GM21528 (cell line): Measurements from ENCODE around the gene PDGFA.

ENCODE experiments used
- ATAC-seq: cut with Tn5 transposase; IDR thresholded peaks from one replicate; pipeline ENCODE4 v1.9.1; 2021; ENCODE audit warnings: mild to moderate bottlenecking, moderate library complexity; ENCODE audit not compliant: unreplicated experiment, low FRiP score

The PDGFA gene

DNA sequence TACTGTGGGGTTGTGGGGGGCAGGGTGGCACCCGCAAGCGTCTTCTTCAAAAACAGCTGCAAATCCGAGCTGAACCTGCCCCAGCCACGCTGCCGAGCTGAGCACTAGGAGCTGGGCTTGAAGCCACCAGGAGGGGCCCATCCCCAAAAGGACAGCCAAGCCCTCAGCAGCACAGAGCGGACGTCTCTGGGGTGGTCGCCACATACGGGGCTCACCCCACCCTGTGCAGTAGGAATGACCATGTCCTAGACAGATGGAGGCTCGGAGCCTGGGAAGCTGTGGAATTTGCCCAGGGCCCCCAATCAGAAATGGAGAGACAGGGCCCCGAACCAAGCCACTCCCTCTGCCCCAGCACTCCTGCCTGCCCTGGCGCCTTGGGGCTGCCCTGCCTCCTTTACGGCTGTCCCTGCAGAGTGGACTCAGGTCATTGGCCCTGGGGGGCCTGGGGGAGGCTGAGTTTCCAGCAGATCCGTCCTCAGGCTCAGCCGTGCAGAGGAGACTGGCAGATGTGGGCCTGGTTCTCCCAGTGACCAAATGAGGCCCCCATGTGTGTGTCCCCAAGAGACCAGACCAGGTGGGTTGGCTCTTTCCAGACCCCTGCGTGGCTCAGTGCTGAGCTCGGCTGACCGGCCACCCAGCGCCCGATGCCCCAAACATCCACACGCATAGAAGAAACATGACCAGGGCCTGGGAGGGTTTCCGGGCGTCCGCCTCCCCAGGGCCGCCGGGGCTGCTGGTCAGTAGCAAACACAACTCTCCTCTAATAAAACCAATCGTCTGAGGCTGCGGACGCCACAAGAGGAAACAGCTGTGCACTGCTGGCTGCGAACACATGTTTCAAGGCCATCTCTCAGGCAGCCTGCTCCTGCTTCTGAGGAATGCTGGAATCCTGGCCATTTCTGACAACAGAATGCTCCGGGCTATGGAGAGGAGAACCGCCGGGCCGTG, 54.9 kb downstream of the PDGFA start:
- no peak for ATAC-seq

- ATAC-seq = no peak
These were observed 55.7 kb downstream of the PDGFA start for GRCh38 chr7:463817-464453.

- no peak for ATAC-seq
These were observed 56.3 kb downstream of the PDGFA start for GRCh38 chr7:463362-463781.

DNA sequence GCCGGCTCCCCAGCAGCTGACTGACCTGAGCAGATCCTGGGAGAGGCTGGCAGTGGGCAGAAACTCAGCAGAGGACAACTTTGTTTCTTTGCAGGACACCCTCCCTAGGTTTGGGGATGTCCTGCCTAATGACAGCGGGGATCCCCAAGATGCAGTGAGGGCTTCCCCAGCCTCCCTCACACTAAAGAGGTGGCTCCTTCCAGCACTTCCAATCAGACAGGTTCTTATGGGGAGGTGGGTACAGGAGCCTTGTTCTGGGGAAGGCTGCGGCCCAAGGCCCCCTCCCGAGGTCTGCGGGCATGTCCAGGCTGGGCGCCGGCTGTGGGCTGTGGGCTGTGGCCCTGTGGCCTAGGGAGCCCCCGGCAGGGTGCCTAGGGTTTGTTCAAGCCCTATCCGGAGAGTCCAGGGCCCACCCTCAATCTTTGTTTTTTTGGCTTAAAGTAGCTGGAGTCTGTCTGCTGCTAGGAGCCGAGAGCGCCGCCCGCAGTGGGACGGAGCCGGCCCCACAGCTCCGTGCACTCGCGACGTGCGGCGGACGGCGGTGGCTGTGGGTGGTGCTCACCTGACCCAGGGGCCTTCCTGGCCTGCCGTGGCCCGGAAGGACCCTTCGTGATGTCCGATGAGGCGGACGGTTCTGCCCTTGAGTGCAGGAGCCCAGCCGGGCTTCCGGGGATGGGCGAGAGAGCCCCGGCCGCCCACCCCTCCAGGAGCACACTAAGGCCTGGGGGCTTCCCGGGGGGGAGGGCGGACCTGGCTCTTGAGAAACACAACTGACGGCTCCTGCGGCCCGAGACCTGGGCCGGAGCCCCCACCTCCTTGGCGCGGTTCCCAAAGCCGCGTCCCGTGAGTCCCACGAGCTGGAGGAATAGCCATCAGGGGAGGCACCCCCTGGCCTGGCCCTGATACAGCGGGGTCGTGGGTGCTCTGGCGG, 57.2 kb downstream of the PDGFA start:
- no peak for ATAC-seq

- ATAC-seq = no peak
These were observed 58.0 kb downstream of the PDGFA start for GRCh38 chr7:461453-462172.

DNA sequence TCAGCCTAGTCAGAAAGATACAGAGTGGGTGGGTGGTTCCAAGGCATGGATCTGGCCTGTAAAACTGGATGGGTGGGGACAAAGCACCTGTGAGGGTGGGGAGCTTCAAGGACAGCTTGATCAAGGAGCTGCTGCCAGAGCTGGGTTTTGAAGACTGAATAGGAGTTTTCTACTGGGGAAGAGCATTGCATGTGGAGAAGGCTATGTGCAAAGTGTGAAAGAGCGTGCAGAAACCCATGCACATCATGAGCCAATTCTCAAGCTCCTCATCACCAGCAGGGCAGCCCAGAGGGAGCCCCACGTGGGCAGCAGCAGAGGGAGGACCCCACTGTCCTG, 58.6 kb downstream of the PDGFA start:
- no peak for ATAC-seq

- no peak for ATAC-seq
These were observed 59.1 kb downstream of the PDGFA start for GRCh38 chr7:460374-461116.

GRCh38 chr7:459584-460373, 59.9 kb downstream of the PDGFA start:
- ATAC-seq = no peak

DNA sequence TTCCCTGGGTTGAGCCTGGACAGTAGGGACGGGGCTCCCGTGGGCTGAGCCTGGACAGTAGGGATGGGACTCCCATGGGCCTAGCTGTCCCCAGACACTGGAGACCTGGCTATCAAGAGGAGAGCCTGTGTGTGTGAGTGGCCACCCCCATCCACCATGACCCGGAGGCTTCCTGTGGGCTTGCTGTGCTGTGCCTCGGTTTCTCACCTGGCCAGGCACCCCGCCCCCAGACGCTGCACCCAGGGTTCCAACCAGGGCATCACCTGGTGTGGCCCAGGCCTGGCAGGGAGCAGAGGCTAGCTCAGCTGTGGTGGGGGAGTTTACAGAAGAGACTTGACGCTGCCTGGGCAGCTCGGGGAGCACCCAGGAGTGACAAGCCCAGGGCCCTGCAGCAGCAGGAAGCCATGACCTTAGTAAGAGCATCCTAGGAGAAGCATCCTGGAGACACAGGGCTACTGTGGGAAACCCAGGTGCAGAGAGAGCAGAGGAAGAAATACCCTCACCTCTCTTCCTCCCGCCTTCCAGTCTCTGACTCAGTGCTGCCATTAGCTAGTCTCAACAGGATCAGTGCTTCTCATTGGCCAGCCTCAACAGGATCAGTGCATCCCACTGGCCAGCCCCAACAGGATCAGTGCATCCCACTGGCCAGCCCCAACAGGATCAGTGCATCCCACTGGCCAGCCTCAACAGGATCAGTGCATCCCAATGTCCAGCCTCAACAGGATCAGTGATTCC, 61.0 kb downstream of the PDGFA start:
- ATAC-seq = no peak

- ATAC-seq = no peak
These were observed 61.7 kb downstream of the PDGFA start for GRCh38 chr7:457814-458510.

DNA sequence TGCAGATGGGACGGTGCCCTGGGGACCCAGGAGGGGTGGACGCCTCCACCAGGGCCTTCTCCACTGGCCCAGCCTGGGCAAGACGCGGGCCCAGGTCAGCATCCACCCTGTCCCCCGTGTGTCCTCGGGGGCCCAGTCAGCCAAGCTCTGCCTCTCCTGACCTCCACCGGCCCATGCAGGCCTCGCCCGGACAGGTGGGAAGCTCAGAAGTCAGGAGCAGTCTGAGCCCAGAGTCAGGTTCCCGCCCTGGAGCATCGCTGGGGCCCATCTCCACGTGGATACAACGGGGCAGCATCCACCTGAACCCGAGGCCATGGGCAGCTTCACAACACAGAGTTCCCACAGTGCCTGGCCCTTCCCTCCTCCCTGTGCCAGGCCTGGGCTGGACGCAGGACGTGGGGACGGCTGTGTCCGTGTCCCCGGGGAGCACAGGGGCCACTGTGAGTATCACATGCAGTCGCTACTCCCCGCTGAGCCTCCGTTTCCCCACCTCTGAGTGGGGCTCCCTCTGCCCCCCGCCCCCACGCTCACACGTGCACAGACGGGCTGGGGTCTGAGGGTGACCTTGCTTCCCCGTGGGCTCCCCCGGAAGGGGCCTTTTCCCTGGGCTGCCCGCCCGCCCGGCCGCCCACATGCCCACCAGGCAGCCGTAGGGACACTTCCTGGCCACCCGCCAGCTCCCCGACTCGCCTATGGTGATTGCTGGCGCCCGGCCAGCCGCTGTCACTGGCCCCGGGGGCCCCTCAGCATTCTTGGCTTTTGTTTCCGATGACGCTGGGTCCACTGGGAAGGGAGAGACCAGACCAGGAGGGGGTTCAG, 64.3 kb downstream of the PDGFA start:
- no peak for ATAC-seq

DNA sequence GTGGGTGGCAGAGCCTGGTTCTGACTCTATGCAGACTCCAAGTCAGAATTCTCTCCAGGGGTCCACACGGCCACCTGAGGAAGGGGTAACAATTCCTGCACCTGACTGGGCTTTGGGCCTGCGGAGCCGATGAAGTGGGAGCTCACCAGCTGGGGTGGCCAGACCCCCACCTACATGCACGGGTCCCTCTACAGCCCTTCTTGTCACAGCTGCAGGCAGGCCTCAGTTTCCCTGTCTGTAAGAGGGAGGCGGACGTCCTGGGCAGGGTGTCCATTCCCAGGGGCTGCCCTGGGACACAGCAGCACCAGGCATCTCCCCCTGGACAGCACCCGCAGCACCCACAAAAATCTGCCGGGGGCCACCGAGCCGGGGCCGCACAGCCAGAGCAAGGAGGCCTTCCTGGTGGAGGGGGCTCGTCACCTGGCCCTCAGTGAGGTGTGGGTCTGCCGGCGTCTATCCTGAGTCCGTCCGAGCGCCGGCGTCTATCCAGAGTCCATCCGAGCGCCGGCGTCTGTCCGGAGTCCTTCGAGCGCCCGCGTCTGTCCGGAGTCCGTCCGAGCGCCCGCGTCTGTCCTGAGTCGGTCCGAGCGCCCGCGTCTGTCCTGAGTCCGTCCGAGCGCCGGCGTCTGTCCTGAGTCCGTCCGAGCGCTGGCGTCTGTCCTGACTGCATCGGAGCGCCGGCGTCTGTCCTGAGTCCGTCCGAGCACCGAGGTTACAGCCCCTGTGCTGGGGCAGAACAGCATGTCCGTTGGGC, 65.1 kb downstream of the PDGFA start:
- ATAC-seq = no peak

- ATAC-seq = no peak
These were observed 65.9 kb downstream of the PDGFA start for GRCh38 chr7:453597-454306.

DNA sequence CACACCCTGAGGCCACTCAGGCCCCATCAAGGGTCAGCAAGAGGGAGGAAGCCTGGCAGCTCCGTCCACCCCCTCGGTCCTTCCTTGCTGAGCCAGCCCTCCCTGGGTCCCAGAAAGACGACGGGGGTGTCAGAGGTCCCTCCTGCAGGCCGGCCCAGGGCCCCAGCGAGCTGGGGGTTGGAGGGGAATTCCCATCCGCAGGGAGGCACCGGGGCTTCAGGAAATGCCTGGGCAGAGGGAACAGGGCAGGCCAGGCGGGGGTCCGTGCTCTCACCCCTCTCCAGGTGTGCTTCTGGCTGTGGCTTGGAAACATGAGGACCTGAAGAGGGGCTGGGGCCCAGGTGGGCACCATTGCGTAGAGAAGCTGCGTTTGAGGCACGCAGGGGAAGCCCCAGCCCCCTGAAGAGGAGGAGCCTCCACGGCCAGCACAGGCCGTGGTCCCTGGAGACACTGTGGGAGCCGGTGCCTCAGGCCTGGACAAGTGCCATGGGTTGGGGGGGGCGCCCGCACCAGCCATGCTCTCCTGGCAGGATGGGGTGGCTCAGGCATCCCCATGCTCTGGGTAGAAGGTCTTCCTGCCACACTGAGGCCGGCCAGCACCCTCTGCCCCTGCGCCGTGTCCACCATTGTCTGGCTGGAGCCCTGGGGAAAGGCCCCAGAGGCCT, 66.7 kb downstream of the PDGFA start:
- no peak for ATAC-seq

GRCh38 chr7:452226-452751, 67.4 kb downstream of the PDGFA start:
- no peak for ATAC-seq
